Neural cell (in vitro differentiated cells): Measurements from ENCODE around the gene CAMK2B. TPM values are rescaled to one million over a fixed set of nuclear protein-coding genes. Genes with fewer than 3 reads are reported as not detected.

ENCODE experiments used
- H2AFZ ChIP-seq: fragments of 200-600, 300-800 bp; sonication (generic), shearing (Covaris generic); 2 replicates; pipeline ENCODE4 v1.6.0; 2014; ENCODE audit warnings: low read depth, mild to moderate bottlenecking, antibody characterized with exemption, low read length, moderate library complexity
- H3F3A ChIP-seq: fragments of 200-600 bp; shearing (Covaris generic); 2 replicates; pipeline ENCODE4 v1.6.1; 2016; ENCODE audit warnings: mild to moderate bottlenecking, moderate library complexity, mixed read lengths, antibody characterized with exemption, low read length; ENCODE audit not compliant: insufficient read depth, poor library complexity, severe bottlenecking
- H3K27ac ChIP-seq: fragments of 200-600, 300-800 bp; sonication (generic), shearing (Covaris generic); 2 replicates; pipeline ENCODE4 v1.5.1; 2014; ENCODE audit warnings: mild to moderate bottlenecking, low read length, moderate library complexity
- H3K27me3 ChIP-seq: fragments of 300-800, 200-600 bp; sonication (generic), shearing (Covaris generic); 2 replicates; pipeline ENCODE4 v1.6.0; 2014; ENCODE audit warnings: mild to moderate bottlenecking, low read depth, low read length, moderate library complexity; ENCODE audit not compliant: insufficient read depth
- H3K36me3 ChIP-seq: fragments of 300-800, 200-600 bp; sonication (generic), shearing (Covaris generic); 2 replicates; pipeline ENCODE4 v1.5.1; 2014; ENCODE audit warnings: mild to moderate bottlenecking, antibody characterized with exemption, low read length, moderate library complexity; ENCODE audit not compliant: insufficient read depth
- H3K4me2 ChIP-seq: fragments of 300-800, 200-600 bp; sonication (generic), shearing (Covaris generic); 2 replicates; pipeline ENCODE4 v1.6.0; 2014; ENCODE audit warnings: mild to moderate bottlenecking, low read length
- H3K4me3 ChIP-seq: fragments of 300-800, 200-600 bp; sonication (generic), shearing (Covaris generic); 2 replicates; pipeline ENCODE4 v1.5.1; 2014; ENCODE audit warnings: mild to moderate bottlenecking, low read length, moderate library complexity
- H3K79me2 ChIP-seq: fragments of 200-600 bp; shearing (Covaris generic); replicated peaks from 2 replicates; pipeline ENCODE4 v1.6.0; 2014; ENCODE audit warnings: mild to moderate bottlenecking, low read length, moderate library complexity; ENCODE audit not compliant: insufficient read depth
- H3K9ac ChIP-seq: fragments of 300-800, 200-600 bp; sonication (generic), shearing (Covaris generic); 2 replicates; pipeline ENCODE4 v1.6.1; 2016; ENCODE audit warnings: mild to moderate bottlenecking, low read length, mixed read lengths
- H3K9me2 ChIP-seq: fragments of 200-600 bp; shearing (Covaris generic); 2 replicates; pipeline ENCODE4 v1.6.1; 2016; ENCODE audit warnings: mild to moderate bottlenecking, low read length, mixed read lengths; ENCODE audit not compliant: insufficient read depth
- H3K9me3 ChIP-seq: fragments of 200-600, 300-800 bp; sonication (generic), shearing (Covaris generic); 2 replicates; pipeline ENCODE4 v1.6.1; 2016; ENCODE audit warnings: mild to moderate bottlenecking, mixed run types, low read length, moderate library complexity, mixed read lengths
- H4K20me1 ChIP-seq: fragments of 200-600 bp; shearing (Covaris generic); 2 replicates; pipeline ENCODE4 v1.6.1; 2016; ENCODE audit warnings: mild to moderate bottlenecking, mixed run types; ENCODE audit not compliant: insufficient read depth
- CTCF ChIP-seq: fragments of 450-650 bp; IDR thresholded peaks from 2 replicates; pipeline ENCODE4 v1.5.1; 2014; ENCODE audit warnings: antibody characterized with exemption, mild to moderate bottlenecking, moderate library complexity; ENCODE audit not compliant: poor library complexity, severe bottlenecking
- EP300 ChIP-seq: fragments of 450-650 bp; conservative IDR thresholded peaks from 2 replicates; pipeline ENCODE4 v1.6.1; 2014; ENCODE audit warnings: antibody characterized with exemption, mild to moderate bottlenecking, moderate library complexity; ENCODE audit not compliant: poor library complexity, severe bottlenecking
- EZH2 ChIP-seq: fragments of 200-600, 300-800 bp; shearing (Covaris generic), sonication (generic); IDR thresholded peaks from 2 replicates; pipeline ENCODE4 v1.6.1; 2014; ENCODE audit warnings: antibody characterized with exemption, low read length, borderline replicate concordance, mild to moderate bottlenecking; ENCODE audit not compliant: insufficient read depth, poor library complexity, severe bottlenecking
- MXI1 ChIP-seq: fragments of 450-650 bp; conservative IDR thresholded peaks from 2 replicates; pipeline ENCODE4 v1.6.1; 2014; ENCODE audit warnings: antibody characterized with exemption, mild to moderate bottlenecking; ENCODE audit not compliant: poor library complexity, severe bottlenecking
- POLR2AphosphoS5 ChIP-seq: IDR thresholded peaks from 2 replicates; pipeline ENCODE4 v1.6.1; 2012
- RAD21 ChIP-seq: fragments of 450-650 bp; conservative IDR thresholded peaks from 2 replicates; pipeline ENCODE4 v1.6.1; 2014; ENCODE audit warnings: antibody characterized with exemption, mild to moderate bottlenecking, moderate library complexity
- REST ChIP-seq: IDR thresholded peaks from 2 replicates; pipeline ENCODE4 v1.6.1; 2012; ENCODE audit warnings: borderline replicate concordance
- SMC3 ChIP-seq: fragments of 450-650 bp; conservative IDR thresholded peaks from 2 replicates; pipeline ENCODE4 v1.6.1; 2014; ENCODE audit warnings: antibody characterized with exemption, mild to moderate bottlenecking, moderate library complexity; ENCODE audit not compliant: poor library complexity
- TAF1 ChIP-seq: IDR thresholded peaks from 2 replicates; pipeline ENCODE4 v1.6.1; 2012; ENCODE audit warnings: low read depth
- polyA plus RNA-seq: library from polyadenylated mRNA; depleted of rRNA; stranded (reverse); fragments of >200 nt; gene quantifications from 2 replicates; pipeline ENCODE4 v1.2.3, GENCODE V29; 2014

The CAMK2B gene
- polyA plus RNA-seq, 1 donor from 2014 or later = 67.3 TPM

GRCh38 chr7:44318332-44318731 is 7.1 kb downstream of the CAMK2B start:
- H2AFZ ChIP-seq = no peak overlapping the region
- H4K20me1 ChIP-seq = no peaks in the 10 kb centered on the region

GRCh38 chr7:44315301-44315903 is 10.0 kb downstream of the CAMK2B start:
- Histone ChIP-seq H3K4me3 (no peak overlapping the region), H4K20me1 (no peaks in the 10 kb centered on the region), H3K9ac (no peak overlapping the region), H3K9me2 (no peaks in the 10 kb centered on the region), H3K4me2 (no peak overlapping the region), H3F3A (no peaks in the 10 kb centered on the region), H3K79me2 (no peaks in the 10 kb centered on the region), H2AFZ (no peak overlapping the region), H3K36me3 (no peaks in the 10 kb centered on the region), H3K27me3 (peaks cover under 1% of the 10 kb centered on the region), H3K27ac (no peak overlapping the region), H3K9me3 (no peaks in the 10 kb centered on the region)
- TF ChIP-seq RAD21 (no peak), CTCF (no peak), POLR2AphosphoS5 (no peak), REST (no peak), MXI1 (no peak), EP300 (no peak)

More at GRCh38 chr7:44318332-44318731, 7.1 kb downstream of the CAMK2B start:
- Histone ChIP-seq H3K4me2 (no peak overlapping the region), H3F3A (no peaks in the 10 kb centered on the region), H3K79me2 (no peaks in the 10 kb centered on the region), H3K27me3 (peaks cover 6% of the 10 kb centered on the region), H3K4me3 (no peak overlapping the region), H3K9ac (no peak overlapping the region), H3K36me3 (no peaks in the 10 kb centered on the region), H3K9me2 (no peaks in the 10 kb centered on the region), H3K9me3 (no peaks in the 10 kb centered on the region), H3K27ac (no peak overlapping the region)
- no peak for TF ChIP-seq POLR2AphosphoS5
- TF ChIP-seq REST = no peak
- TF ChIP-seq SMC3 = no peak
- no peak for TF ChIP-seq TAF1
- no peak for TF ChIP-seq RAD21
- TF ChIP-seq CTCF = no peak
- no peak for TF ChIP-seq EP300
- TF ChIP-seq MXI1 = no peak
- no peak for TF ChIP-seq EZH2
